Tibial nerve (tissue), 4 donors: ENCODE measurements around the gene KRT6C.

Experiments used
- EP300 ChIP-seq, 2 donors: sonication (generic); formaldehyde crosslinking; IDR thresholded peaks; one replicate each; pipeline ENCODE4 v1.6.1; 2017; ENCODE audit warnings: antibody characterized with exemption in 2 of 2, mild to moderate bottlenecking in 1 of 2
- POLR2A ChIP-seq, 2 donors: fragments of 450-650 bp; IDR thresholded peaks; one replicate each; pipeline ENCODE4 v1.6.1; 2017; ENCODE audit warnings: antibody characterized with exemption in 2 of 2, mild to moderate bottlenecking in 2 of 2, moderate library complexity in 2 of 2
- TF ChIP-seq, protein P1 (sequence below), 5 experiments: fragments of 200-600 bp in 3 of 5; fragments of 450-650 bp in 2 of 5; sonication (generic) in 3 of 5; IDR thresholded peaks; one replicate each; pipeline ENCODE4 v1.5.1; 2016 to 2019; ENCODE audit warnings: antibody characterized with exemption in 5 of 5, mild to moderate bottlenecking in 3 of 5, moderate library complexity in 2 of 5

GRCh38 chr12:52434081-52434733 lies 39.4 kb downstream of the KRT6C start, which contains the start of gene KRT75:
- TF ChIP-seq, protein P1, sequence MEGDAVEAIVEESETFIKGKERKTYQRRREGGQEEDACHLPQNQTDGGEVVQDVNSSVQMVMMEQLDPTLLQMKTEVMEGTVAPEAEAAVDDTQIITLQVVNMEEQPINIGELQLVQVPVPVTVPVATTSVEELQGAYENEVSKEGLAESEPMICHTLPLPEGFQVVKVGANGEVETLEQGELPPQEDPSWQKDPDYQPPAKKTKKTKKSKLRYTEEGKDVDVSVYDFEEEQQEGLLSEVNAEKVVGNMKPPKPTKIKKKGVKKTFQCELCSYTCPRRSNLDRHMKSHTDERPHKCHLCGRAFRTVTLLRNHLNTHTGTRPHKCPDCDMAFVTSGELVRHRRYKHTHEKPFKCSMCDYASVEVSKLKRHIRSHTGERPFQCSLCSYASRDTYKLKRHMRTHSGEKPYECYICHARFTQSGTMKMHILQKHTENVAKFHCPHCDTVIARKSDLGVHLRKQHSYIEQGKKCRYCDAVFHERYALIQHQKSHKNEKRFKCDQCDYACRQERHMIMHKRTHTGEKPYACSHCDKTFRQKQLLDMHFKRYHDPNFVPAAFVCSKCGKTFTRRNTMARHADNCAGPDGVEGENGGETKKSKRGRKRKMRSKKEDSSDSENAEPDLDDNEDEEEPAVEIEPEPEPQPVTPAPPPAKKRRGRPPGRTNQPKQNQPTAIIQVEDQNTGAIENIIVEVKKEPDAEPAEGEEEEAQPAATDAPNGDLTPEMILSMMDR (IDR thresholded peaks at IDR 0.05) = no peak
- TF ChIP-seq EP300 (IDR thresholded peaks at IDR 0.05) (no peak), POLR2A (IDR thresholded peaks at IDR 0.05) (no peak)
